Right atrium auricular region (tissue), 2 donors: Measurements from ENCODE around the gene OR13G1. TPM values are rescaled to one million over a fixed set of nuclear protein-coding genes. Genes with fewer than 3 reads are reported as not detected.
"Not testable (repeated sequence)": the region's sequence is repeated elsewhere in the genome, so short reads cannot be mapped to it uniquely, and the experiment has no call there.

ENCODE experiments used
- DNase-seq: peaks from one replicate; pipeline ENCODE4 v3.0.0-alpha.2; 2019; ENCODE audit warnings: low spot score
- H3K27ac ChIP-seq, 2 donors: fragments of 200-600 bp; sonication (generic); 1 replicate in 1 of 2; 2 replicates in 1 of 2; pipeline ENCODE4 v1.5.1; 2016 to 2019
- H3K27me3 ChIP-seq, 2 donors: fragments of 200-600 bp; sonication (generic); one replicate each; pipeline versions ENCODE4 v1.5.1 to v1.6.0; 2017 to 2019
- H3K36me3 ChIP-seq: fragments of 200-600 bp; sonication (generic); one replicate; pipeline ENCODE4 v1.5.1; 2016
- H3K4me1 ChIP-seq, 2 donors: fragments of 200-600 bp; sonication (generic); one replicate each; pipeline versions ENCODE4 v1.5.1 to v1.6.0; 2017 to 2019
- H3K4me3 ChIP-seq, 2 donors: fragments of 200-600 bp; sonication (generic); 1 replicate in 1 of 2; 2 replicates in 1 of 2; pipeline ENCODE4 v1.5.1; 2017 to 2019; ENCODE audit warnings: mild to moderate bottlenecking in 1 of 2, moderate library complexity in 1 of 2
- H3K9me3 ChIP-seq, 2 donors: fragments of 200-600 bp; sonication (generic); one replicate each; pipeline ENCODE4 v1.5.1; 2019
- total RNA-seq, 2 donors: library from RNA; depleted of rRNA; stranded (reverse); fragments of >200 nt; gene quantifications; one replicate each; pipeline ENCODE4 v1.1.0, GENCODE V29; 2016
- TF ChIP-seq, protein P1 (sequence below), 2 donors: fragments of 200-600 bp; sonication (generic); IDR thresholded peaks; one replicate each; pipeline ENCODE4 v1.5.1; 2019; ENCODE audit warnings: antibody characterized with exemption in 2 of 2

Gene OR13G1, protein sequence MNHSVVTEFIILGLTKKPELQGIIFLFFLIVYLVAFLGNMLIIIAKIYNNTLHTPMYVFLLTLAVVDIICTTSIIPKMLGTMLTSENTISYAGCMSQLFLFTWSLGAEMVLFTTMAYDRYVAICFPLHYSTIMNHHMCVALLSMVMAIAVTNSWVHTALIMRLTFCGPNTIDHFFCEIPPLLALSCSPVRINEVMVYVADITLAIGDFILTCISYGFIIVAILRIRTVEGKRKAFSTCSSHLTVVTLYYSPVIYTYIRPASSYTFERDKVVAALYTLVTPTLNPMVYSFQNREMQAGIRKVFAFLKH
- total RNA-seq = not detected

- TF ChIP-seq, protein P1, sequence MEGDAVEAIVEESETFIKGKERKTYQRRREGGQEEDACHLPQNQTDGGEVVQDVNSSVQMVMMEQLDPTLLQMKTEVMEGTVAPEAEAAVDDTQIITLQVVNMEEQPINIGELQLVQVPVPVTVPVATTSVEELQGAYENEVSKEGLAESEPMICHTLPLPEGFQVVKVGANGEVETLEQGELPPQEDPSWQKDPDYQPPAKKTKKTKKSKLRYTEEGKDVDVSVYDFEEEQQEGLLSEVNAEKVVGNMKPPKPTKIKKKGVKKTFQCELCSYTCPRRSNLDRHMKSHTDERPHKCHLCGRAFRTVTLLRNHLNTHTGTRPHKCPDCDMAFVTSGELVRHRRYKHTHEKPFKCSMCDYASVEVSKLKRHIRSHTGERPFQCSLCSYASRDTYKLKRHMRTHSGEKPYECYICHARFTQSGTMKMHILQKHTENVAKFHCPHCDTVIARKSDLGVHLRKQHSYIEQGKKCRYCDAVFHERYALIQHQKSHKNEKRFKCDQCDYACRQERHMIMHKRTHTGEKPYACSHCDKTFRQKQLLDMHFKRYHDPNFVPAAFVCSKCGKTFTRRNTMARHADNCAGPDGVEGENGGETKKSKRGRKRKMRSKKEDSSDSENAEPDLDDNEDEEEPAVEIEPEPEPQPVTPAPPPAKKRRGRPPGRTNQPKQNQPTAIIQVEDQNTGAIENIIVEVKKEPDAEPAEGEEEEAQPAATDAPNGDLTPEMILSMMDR (IDR thresholded peaks at IDR 0.05) = no peak
- Histone ChIP-seq H3K9me3 (no peaks in the 10 kb centered on the region), H3K4me1 (no peaks in the 10 kb centered on the region), H3K27ac (no peak within 1 kb of the TSS), H3K4me3 (no peak within 1 kb of the TSS), H3K36me3 (no peaks in the 10 kb centered on the region), H3K27me3 (no peaks in the 10 kb centered on the region)
- DNase-seq = no peak
Observed at GRCh38 chr1:247679639-247680038, at the start of gene OR13G1. TSS of gene OR13G1 (minus strand) at chr1:247679739. CDS start at chr1:247673041, 6,698 bp downstream.

- Histone ChIP-seq H3K36me3 (no peaks in the 10 kb centered on the region), H3K9me3 (peaks cover 0 to 8% of the 10 kb centered on the region in 2 donors), H3K27ac (no peak overlapping the region), H3K4me1 (no peaks in the 10 kb centered on the region), H3K27me3 (no peaks in the 10 kb centered on the region), H3K4me3 (no peak overlapping the region)
- TF ChIP-seq, protein P1 (IDR thresholded peaks at IDR 0.05) = no peak
- no peak for DNase-seq
Observed at GRCh38 chr1:247721222-247721621, 41.7 kb upstream of the OR13G1 start.

- no peaks in the 10 kb centered on the region for H3K36me3 ChIP-seq
- peaks cover 0 to 8% of the 10 kb centered on the region in 2 donors for H3K9me3 ChIP-seq
- no peaks in the 10 kb centered on the region for H3K27me3 ChIP-seq
- TF ChIP-seq, protein P1 (IDR thresholded peaks at IDR 0.05) = no peak
- no peak within 1 kb of the TSS for H3K27ac ChIP-seq
- no peak within 1 kb of the TSS for H3K4me3 ChIP-seq
- DNase-seq = no peak
- no peaks in the 10 kb centered on the region for H3K4me1 ChIP-seq
Observed at GRCh38 chr1:247716546-247716945, 37.0 kb upstream of the OR13G1 start, which contains the start of gene OR6F1. TSS of gene OR6F1 (minus strand) at chr1:247716646. CDS start at chr1:247712755, 3,891 bp downstream.

DNA sequence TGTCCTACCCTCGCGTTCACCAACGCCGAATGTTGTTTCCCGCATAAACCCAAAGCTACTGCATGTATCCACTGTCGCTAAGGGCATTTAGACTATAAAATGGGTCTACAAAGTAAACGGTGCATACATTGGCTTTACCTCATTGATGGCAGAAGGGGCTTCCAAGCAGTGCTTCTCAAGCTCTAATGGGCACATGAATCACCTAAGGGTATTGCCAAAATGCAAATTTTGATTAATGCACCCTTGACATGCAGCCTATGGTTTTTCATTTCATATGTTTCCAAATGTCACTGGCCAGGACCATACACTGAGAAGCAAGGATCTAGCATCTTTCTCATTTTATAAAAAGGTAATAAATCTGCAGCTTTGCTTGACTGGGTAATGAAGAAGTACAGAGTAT is 34.2 kb upstream of the OR13G1 start:
- no peaks in the 10 kb centered on the region for H3K27me3 ChIP-seq
- no peaks in the 10 kb centered on the region for H3K9me3 ChIP-seq
- H3K27ac ChIP-seq = no peak overlapping the region
- TF ChIP-seq, protein P1 (IDR thresholded peaks at IDR 0.05) = no peak
- no peaks in the 10 kb centered on the region for H3K36me3 ChIP-seq
- H3K4me3 ChIP-seq = no peak overlapping the region
- no peak for DNase-seq
- no peaks in the 10 kb centered on the region for H3K4me1 ChIP-seq

DNA sequence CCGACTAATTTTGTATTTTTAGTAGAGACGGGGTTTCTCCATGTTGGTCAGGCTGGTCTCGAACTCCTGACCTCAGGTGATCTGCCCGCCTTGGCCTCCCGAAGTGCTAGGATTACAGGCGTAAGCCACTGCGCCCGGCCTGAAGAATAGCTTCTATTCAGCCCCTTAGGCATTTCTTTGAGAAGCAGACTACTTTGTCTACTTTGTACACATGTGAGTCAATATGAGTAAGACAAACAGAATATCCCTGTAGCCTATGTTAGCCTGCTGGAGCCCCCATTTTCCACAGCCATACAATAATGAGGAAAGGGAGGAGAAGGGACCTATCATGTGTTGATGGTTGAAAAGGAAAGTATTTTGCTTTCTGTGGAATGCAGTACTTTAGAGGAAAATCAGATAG is 31.1 kb upstream of the OR13G1 start:
- H3K36me3 ChIP-seq, H3K27ac ChIP-seq, H3K27me3 ChIP-seq: not testable (repeated sequence)

GRCh38 chr1:247701338-247701737 is 21.8 kb upstream of the OR13G1 start:
- TF ChIP-seq, protein P1 (IDR thresholded peaks at IDR 0.05) = no peak

More for the DNA sequence above, 31.1 kb upstream of the OR13G1 start:
- not testable (repeated sequence) for H3K4me3 ChIP-seq, H3K9me3 ChIP-seq, H3K4me1 ChIP-seq, DNase-seq

More at GRCh38 chr1:247701338-247701737, 21.8 kb upstream of the OR13G1 start:
- H3K36me3 ChIP-seq = no peaks in the 10 kb centered on the region
- DNase-seq = no peak
- no peak overlapping the region for H3K27ac ChIP-seq
- H3K4me3 ChIP-seq = no peak overlapping the region
- no peaks in the 10 kb centered on the region for H3K9me3 ChIP-seq
- H3K27me3 ChIP-seq = no peaks in the 10 kb centered on the region
- H3K4me1 ChIP-seq = no peaks in the 10 kb centered on the region
